Measurements from ENCODE around the gene PPP2R5D.

The PPP2R5D gene

GRCh38 chr6:42959917-42960242 lies 24.5 kb upstream of the PPP2R5D start:
- H3K4me1 ChIP-seq: peaks cover 2% of the 10 kb centered on the region
- H3K9ac ChIP-seq: no peak overlapping the region
- peak overlapping the region; percentile 55 for H3K4me3 ChIP-seq (ENCODE audit: low read depth, low read length)
- no peaks in the 10 kb centered on the region for H3K9me3 ChIP-seq (ENCODE audit: control insufficient read depth, low read length)
- no peaks in the 10 kb centered on the region for H3K36me3 ChIP-seq (ENCODE audit: control insufficient read depth, insufficient read depth, low read length)
- H3K79me2 ChIP-seq: no peaks in the 10 kb centered on the region
- no peak overlapping the region for H3K27ac ChIP-seq
- H3K4me2 ChIP-seq (ENCODE audit: low read length): peak overlapping the region; percentile 98
- H3K27me3 ChIP-seq (ENCODE audit: control insufficient read depth, insufficient read depth, low read length): no peaks in the 10 kb centered on the region
- peak overlapping the region; percentile 95 for H2AFZ ChIP-seq
- TF ChIP-seq CTCF (IDR thresholded peaks at IDR 0.05): no peak

DNA sequence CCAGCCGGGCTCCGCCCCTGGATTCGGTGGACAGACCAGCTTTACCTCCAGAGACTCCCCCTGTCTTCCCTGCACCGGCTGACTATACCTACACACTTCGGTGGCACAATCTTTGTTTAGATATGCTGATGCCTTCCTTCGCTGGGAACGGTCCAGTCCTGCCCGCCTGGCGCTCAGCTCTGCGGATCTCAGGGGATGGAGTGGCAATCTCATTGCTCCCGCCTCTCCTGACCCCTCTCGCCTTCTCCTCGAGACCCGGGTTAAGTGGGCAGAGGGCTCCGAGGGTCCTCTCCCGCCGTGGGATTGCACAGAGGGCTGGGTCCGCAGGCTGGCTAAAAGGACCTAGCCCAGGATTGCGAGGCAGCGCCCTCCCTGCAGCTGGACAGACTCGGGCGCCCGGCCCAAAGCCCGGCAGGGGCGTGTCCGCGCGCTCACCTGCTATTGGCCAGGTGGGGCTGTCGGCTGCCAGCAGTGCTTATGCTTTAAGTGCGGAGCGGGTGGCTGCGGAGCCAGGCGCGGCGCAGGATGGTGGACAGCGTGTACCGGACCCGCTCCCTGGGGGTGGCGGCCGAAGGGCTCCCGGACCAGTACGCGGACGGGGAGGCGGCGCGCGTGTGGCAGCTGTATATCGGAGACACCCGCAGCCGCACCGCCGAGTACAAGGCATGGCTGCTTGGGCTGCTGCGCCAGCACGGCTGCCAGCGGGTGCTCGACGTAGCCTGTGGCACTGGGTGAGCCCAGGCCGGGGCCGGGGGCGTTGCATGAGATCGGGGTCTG lies 23.9 kb upstream of the PPP2R5D start, which contains the start of gene GNMT:
TSS of gene GNMT (plus strand) at position 512 of the 777 bp plus-strand sequence. CDS start at position 526, 14 bp downstream.
- peak within 1 kb of the TSS; percentile 55 for H3K4me3 ChIP-seq (ENCODE audit: low read depth, low read length)
- H3K9ac ChIP-seq: no peak within 1 kb of the TSS
- no peaks in the 10 kb centered on the region for H3K79me2 ChIP-seq
- no peaks in the 10 kb centered on the region for H3K36me3 ChIP-seq (ENCODE audit: control insufficient read depth, insufficient read depth, low read length)
- H3K4me1 ChIP-seq: peaks cover 2% of the 10 kb centered on the region
- H2AFZ ChIP-seq: peak within 1 kb of the TSS; percentile 95
- peak within 1 kb of the TSS; percentile 98 for H3K4me2 ChIP-seq (ENCODE audit: low read length)
- no peak within 1 kb of the TSS for H3K27ac ChIP-seq
- H3K9me3 ChIP-seq (ENCODE audit: control insufficient read depth, low read length): no peaks in the 10 kb centered on the region
- no peaks in the 10 kb centered on the region for H3K27me3 ChIP-seq (ENCODE audit: control insufficient read depth, insufficient read depth, low read length)
- TF ChIP-seq CTCF (IDR thresholded peaks at IDR 0.05): no peak

DNA sequence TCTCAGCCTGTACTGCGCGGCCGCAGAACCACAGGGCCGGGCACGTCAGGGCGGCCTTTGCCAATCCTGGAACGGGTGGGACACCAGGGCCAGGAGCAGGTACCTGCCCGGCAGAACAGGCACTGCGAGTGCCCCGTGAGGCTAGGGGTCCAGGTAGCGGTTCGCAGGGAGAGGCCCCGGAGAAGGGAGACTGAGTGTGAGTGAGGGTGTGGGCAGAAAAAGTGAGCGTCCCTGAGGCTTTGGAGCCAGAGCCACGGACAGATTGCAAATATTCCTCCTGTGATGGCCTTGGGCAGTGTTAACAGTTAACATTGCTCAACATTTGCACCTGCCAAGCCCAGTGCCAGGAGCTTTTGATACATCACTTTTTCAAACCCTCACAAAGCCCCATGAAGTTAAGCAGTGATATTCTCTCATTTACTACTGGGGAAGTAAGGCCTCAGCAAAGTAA lies 23.3 kb upstream of the PPP2R5D start:
- Histone ChIP-seq H3K27me3 (ENCODE audit: control insufficient read depth, insufficient read depth, low read length) (no peaks in the 10 kb centered on the region), H2AFZ (peak overlapping the region; percentile 95), H3K36me3 (ENCODE audit: control insufficient read depth, insufficient read depth, low read length) (no peaks in the 10 kb centered on the region), H3K4me2 (ENCODE audit: low read length) (peak overlapping the region; percentile 98), H3K4me1 (peaks cover 2% of the 10 kb centered on the region), H3K4me3 (ENCODE audit: low read depth, low read length) (peak overlapping the region; percentile 55), H3K9ac (no peak overlapping the region), H3K27ac (no peak overlapping the region), H3K9me3 (ENCODE audit: control insufficient read depth, low read length) (no peaks in the 10 kb centered on the region), H3K79me2 (no peaks in the 10 kb centered on the region)
- TF ChIP-seq CTCF (IDR thresholded peaks at IDR 0.05): no peak

- Histone ChIP-seq H3K4me3 (ENCODE audit: low read depth, low read length) (no peak overlapping the region), H3K9ac (no peak overlapping the region), H3K79me2 (no peaks in the 10 kb centered on the region), H3K4me1 (peaks cover 2% of the 10 kb centered on the region), H3K27ac (no peak overlapping the region), H3K9me3 (ENCODE audit: control insufficient read depth, low read length) (no peaks in the 10 kb centered on the region), H3K36me3 (ENCODE audit: control insufficient read depth, insufficient read depth, low read length) (no peaks in the 10 kb centered on the region), H2AFZ (no peak overlapping the region), H3K27me3 (ENCODE audit: control insufficient read depth, insufficient read depth, low read length) (no peaks in the 10 kb centered on the region), H3K4me2 (ENCODE audit: low read length) (no peak overlapping the region)
- TF ChIP-seq CTCF (IDR thresholded peaks at IDR 0.05): no peak
These were observed 22.3 kb upstream of the PPP2R5D start for GRCh38 chr6:42962096-42962495.
